ENCODE results near the gene CTSL.

DNA sequence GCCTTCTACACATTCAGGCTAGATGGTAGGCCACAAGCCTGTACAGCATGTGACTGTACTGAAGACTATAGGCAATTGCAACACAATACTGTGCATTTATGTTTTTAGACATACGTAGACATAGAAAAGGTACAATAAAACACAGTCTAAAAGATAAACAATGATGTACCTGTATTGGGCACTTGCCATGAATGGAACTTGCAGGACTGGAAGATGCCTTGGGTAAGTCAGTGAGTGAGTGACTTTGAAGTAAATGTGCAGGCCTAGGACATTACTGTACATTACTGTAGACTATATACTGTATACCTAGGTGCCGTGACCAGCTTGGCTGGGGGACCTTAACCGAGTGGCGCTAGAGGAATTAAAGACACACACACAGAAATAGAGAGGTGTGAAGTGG is 53.1 kb downstream of the CTSL start:
- no peak for TF ChIP-seq CTCF (IDR thresholded peaks at IDR 0.05; ENCODE audit: low read depth, low read length, missing input control)
- TF ChIP-seq RAD21 (IDR thresholded peaks at IDR 0.05): no peak
- TF ChIP-seq, protein P1, sequence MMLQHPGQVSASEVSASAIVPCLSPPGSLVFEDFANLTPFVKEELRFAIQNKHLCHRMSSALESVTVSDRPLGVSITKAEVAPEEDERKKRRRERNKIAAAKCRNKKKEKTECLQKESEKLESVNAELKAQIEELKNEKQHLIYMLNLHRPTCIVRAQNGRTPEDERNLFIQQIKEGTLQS (IDR thresholded peaks at IDR 0.05): no peak

All from liver (tissue), 3 donors.